ENCODE measurements around the gene MRPL14. TPM values are rescaled to one million over a fixed set of nuclear protein-coding genes. Genes with fewer than 3 reads are reported as not detected.

The MRPL14 gene
- total and polyA plus RNA-seq, 9 of the 15 experiments (the other 6 are each of a cell fraction or from before 2014, with no cell fraction given): 126 to 424 (median 165) TPM

DNA sequence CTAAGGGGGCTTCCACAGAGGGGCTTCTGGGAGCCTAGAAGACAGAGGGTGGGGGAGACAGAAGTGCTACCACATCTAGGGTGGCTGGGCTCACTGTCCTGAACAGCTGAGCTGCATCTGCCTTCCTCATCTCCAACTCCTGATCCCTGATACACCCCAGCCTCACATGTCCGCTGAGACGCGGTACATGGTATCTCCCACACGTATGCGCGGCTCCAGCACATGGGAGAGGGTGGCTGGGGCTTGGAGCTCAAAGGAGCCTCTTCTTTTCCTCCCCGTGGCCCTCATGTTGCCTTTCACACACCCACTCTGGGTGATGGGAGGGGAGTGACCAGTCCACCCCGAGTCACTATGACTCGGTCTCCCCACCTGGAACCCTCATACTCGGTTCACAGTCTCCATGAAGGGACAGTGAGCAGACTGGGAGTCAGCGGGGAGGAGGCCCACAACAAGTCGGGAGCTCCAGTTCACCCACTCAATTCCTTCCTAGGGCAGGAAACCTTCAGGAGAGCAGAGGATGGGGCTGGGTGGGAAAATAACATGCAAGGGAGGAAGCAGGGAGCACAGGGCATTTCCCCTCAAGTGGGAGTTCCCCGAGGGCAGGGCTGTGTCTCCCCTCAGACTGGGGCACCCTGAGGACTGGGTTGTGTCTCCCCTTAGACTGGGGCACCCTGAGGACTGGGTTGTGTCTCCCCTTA, 61.7 kb downstream of the MRPL14 start (continued):
- TF ChIP-seq PRDM10 (IDR thresholded peaks at IDR 0.05; ENCODE audit: partially characterized antibody): peak; percentile 27
- no peak for TF ChIP-seq ZBTB34 (CRISPR knock-in tag; IDR thresholded peaks at IDR 0.05)
- TF ChIP-seq, protein P1, sequence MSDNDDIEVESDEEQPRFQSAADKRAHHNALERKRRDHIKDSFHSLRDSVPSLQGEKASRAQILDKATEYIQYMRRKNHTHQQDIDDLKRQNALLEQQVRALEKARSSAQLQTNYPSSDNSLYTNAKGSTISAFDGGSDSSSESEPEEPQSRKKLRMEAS (CRISPR knock-in tag; IDR thresholded peaks at IDR 0.05): peak; percentile 61
- 0 out of 2 replicates have a peak, but pooled peaks have one; percentile 37 for TF ChIP-seq FOXP4 (CRISPR knock-in tag; IDR thresholded peaks at IDR 0.05; ENCODE audit: borderline replicate concordance)
- no peak for TF ChIP-seq TRIM28 (IDR thresholded peaks at IDR 0.05)
- no peak for TF ChIP-seq RFX5 (IDR thresholded peaks at IDR 0.05; ENCODE audit: low read depth, low read length)
- TF ChIP-seq RUNX1 (IDR thresholded peaks at IDR 0.05; ENCODE audit: low read depth): no peak
- TF ChIP-seq ZNF445 (CRISPR knock-in tag; IDR thresholded peaks at IDR 0.05; ENCODE audit: low read depth): no peak
- TF ChIP-seq TEAD1 (CRISPR knock-in tag; IDR thresholded peaks at IDR 0.05): no peak
- 0 out of 2 replicates have a peak, but pooled peaks have one; percentile 22 for TF ChIP-seq BCOR (IDR thresholded peaks at IDR 0.05)
- no peak for TF ChIP-seq THAP12 (CRISPR knock-in tag; IDR thresholded peaks at IDR 0.05)
- no peak for TF ChIP-seq HNRNPK (IDR thresholded peaks at IDR 0.05; ENCODE audit: low read depth, low read length, poor library complexity, severe bottlenecking)
- peak; percentile 28; the same call in 1 of the 2 replicates for TF ChIP-seq TFAP4 (CRISPR knock-in tag; IDR thresholded peaks at IDR 0.05; ENCODE audit: borderline replicate concordance)
- TF ChIP-seq GABPB1 (CRISPR knock-in tag; IDR thresholded peaks at IDR 0.05): 0 out of 2 replicates have a peak, but pooled peaks have one; percentile 19
- TF ChIP-seq ESRRA (IDR thresholded peaks at IDR 0.05; ENCODE audit: borderline replicate concordance, low read depth): no peak
- peak; percentile 78 for TF ChIP-seq WHSC1 (IDR thresholded peaks at IDR 0.05; ENCODE audit: low read length)

Measured in K562 (cell line).